Measurements from ENCODE around the gene ZNF687. TPM values are rescaled to one million over a fixed set of nuclear protein-coding genes. Genes with fewer than 3 reads are reported as not detected.

The ZNF687 gene, protein sequence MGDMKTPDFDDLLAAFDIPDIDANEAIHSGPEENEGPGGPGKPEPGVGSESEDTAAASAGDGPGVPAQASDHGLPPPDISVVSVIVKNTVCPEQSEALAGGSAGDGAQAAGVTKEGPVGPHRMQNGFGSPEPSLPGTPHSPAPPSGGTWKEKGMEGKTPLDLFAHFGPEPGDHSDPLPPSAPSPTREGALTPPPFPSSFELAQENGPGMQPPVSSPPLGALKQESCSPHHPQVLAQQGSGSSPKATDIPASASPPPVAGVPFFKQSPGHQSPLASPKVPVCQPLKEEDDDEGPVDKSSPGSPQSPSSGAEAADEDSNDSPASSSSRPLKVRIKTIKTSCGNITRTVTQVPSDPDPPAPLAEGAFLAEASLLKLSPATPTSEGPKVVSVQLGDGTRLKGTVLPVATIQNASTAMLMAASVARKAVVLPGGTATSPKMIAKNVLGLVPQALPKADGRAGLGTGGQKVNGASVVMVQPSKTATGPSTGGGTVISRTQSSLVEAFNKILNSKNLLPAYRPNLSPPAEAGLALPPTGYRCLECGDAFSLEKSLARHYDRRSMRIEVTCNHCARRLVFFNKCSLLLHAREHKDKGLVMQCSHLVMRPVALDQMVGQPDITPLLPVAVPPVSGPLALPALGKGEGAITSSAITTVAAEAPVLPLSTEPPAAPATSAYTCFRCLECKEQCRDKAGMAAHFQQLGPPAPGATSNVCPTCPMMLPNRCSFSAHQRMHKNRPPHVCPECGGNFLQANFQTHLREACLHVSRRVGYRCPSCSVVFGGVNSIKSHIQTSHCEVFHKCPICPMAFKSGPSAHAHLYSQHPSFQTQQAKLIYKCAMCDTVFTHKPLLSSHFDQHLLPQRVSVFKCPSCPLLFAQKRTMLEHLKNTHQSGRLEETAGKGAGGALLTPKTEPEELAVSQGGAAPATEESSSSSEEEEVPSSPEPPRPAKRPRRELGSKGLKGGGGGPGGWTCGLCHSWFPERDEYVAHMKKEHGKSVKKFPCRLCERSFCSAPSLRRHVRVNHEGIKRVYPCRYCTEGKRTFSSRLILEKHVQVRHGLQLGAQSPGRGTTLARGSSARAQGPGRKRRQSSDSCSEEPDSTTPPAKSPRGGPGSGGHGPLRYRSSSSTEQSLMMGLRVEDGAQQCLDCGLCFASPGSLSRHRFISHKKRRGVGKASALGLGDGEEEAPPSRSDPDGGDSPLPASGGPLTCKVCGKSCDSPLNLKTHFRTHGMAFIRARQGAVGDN
- total RNA-seq (2021; fragmentation: NEBNext Ultra II Directional; extraction: Animal tissue kit (Norgen Biotek cat#: 25700)): 10 to 100 TPM; 14.6 to 18.3 (median 15.9) TPM
- long read RNA-seq: 0 reads

DNA sequence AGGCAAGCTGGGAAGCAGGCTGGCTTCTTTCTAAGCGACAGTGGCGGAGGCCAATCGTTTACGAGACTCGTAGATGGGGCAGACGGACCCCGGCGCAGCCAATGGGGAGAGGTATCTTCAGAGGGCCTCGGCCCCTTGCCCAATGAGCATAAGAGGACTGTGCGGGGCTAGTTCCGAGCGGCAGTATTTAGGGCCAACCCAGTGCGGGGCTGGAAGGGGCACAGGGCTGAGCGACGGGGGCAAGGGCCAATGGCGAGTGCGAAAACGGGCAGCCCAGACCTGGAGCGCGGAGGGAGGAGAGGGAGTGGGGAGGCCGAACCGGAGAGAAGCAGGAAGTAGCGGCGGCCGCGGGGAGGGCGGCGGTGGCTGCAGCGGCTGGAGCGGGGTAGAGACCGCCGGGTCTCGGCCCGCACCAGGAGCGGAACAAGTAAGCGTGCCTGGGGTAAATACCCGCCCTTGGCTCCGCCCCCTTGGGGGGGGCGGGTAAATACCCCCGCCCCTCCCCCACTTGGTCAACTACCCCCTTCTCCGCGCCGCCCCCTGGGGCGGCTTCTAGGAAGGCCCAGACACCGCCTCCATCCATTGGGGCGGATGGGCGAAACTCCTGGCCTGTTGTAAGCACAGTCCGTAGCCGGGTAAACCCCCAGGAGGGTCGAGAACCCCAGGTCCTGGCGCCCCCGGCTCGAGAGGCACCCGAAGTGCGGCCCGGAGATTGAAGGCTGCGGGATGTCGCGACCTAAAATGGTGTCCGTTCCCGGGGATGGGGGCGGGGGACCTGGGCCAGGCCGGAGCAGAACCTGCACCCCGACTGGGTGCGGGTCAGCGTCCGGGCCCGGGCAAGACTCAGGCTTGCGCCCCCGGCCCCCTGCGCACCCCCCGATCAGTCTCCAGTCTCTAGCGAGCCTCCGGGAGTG is at the start of gene ZNF687:
TSS of gene ZNF687 (plus strand) at position 331 of the 914 bp plus-strand sequence. CDS start 3,993 bp downstream, outside the sequence.
- peaks cover 8% of the 10 kb centered on the region for H3K27me3 Mint-ChIP-seq (ENCODE audit: insufficient read depth)
- H3K36me3 Mint-ChIP-seq (ENCODE audit: low read depth): no peaks in the 10 kb centered on the region
- H3K9me3 Mint-ChIP-seq: no peaks in the 10 kb centered on the region
- peak within 1 kb of the TSS; percentile 100 for H3K27ac Mint-ChIP-seq
- peak; percentile 100 for DNase-seq
- TF ChIP-seq, protein P1, sequence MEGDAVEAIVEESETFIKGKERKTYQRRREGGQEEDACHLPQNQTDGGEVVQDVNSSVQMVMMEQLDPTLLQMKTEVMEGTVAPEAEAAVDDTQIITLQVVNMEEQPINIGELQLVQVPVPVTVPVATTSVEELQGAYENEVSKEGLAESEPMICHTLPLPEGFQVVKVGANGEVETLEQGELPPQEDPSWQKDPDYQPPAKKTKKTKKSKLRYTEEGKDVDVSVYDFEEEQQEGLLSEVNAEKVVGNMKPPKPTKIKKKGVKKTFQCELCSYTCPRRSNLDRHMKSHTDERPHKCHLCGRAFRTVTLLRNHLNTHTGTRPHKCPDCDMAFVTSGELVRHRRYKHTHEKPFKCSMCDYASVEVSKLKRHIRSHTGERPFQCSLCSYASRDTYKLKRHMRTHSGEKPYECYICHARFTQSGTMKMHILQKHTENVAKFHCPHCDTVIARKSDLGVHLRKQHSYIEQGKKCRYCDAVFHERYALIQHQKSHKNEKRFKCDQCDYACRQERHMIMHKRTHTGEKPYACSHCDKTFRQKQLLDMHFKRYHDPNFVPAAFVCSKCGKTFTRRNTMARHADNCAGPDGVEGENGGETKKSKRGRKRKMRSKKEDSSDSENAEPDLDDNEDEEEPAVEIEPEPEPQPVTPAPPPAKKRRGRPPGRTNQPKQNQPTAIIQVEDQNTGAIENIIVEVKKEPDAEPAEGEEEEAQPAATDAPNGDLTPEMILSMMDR (IDR thresholded peaks at IDR 0.05): no peak
- H3K4me3 Mint-ChIP-seq: peak within 1 kb of the TSS; percentile 98
- H3K4me1 Mint-ChIP-seq (ENCODE audit: low read depth): peaks cover 16% of the 10 kb centered on the region

DNA sequence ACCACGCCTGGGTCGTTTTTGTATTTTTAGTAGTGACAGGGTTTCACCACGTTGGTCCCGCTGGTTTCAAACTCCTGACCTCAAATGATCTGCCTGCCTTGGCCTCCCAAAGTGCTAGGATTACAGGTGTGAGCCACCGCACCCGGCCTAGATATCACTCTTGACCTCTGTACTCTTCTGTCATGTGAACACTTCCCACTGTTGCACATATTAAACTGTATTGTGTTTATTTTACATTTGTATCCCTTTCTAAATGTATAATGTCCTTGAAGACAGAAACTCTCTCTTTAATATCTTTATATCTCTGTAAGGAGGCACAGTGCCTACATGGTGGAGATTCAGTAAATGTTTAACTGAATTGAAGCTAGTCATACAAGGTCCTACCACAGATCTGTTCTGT is 46.9 kb upstream of the ZNF687 start:
- Mint-ChIP-seq H3K9me3 (no peaks in the 10 kb centered on the region), H3K27me3 (ENCODE audit: insufficient read depth) (peaks cover 4% of the 10 kb centered on the region; the same call in 1 of the 2 replicates), H3K4me1 (ENCODE audit: low read depth) (peaks cover 21% of the 10 kb centered on the region), H3K36me3 (ENCODE audit: low read depth) (peaks cover 44% of the 10 kb centered on the region), H3K27ac (peak overlapping the region; percentile 19), H3K4me3 (no peak overlapping the region)
- TF ChIP-seq, protein P1 (IDR thresholded peaks at IDR 0.05): no peak
- no peak for DNase-seq

DNA sequence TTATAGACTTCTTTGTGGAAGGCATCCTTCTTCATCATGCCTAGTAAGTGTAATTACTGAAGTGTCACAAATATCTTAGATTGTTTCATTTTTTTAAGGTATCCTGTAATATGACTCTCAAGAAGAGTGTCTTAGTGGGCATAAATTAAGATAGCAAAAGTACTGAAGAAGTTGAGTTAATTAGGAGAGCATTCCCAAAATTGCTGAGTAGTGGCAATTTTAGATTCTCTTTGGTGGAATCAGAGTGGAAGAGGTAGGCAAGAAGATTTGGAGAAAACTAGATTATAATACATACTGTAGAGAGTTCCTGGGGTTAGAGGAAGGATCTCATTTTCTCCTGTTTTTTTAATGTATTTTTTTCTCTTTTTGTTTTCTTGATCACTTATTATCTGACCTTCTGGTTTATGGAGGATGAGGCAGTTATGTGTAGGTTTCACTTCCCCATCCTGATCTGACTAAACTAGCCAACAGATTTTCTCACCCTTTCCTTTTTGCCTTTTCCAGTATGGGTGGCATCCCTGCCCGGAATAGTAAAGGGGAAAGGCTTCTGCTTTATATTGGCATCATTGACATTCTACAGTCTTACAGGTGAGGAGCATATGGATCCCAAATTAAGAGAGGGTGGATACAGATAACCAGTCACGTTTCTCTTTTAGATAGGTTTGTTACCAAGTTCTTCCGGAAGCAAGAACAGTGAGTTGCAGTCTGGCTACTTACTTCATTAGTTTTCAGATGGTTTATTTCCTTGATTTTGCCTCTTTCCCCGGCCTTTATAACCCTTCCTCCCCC is 44.2 kb upstream of the ZNF687 start:
- Mint-ChIP-seq H3K9me3 (no peaks in the 10 kb centered on the region), H3K36me3 (ENCODE audit: low read depth) (peaks cover 50% of the 10 kb centered on the region), H3K4me3 (peak overlapping the region; percentile 39), H3K4me1 (ENCODE audit: low read depth) (peaks cover 21% of the 10 kb centered on the region), H3K27me3 (ENCODE audit: insufficient read depth) (peaks cover 4% of the 10 kb centered on the region; the same call in 1 of the 2 replicates), H3K27ac (peak overlapping the region; percentile 71)
- TF ChIP-seq, protein P1 (IDR thresholded peaks at IDR 0.05): no peak
- DNase-seq: no peak

DNA sequence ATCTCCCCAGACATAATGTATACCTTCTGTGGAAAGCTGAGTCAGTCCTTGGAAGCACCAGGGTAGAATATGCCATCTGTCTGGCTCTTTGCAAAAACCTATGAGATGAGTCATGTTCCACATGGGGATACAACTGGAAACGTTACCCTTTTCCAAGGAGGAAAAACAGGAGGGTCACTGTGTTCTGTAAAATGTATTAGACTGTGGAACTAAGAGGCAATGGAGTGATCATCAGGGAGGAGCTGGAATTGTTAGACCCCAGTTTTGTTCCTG is 43.7 kb upstream of the ZNF687 start:
- DNase-seq: peak; percentile 85
- H3K27ac Mint-ChIP-seq: peak overlapping the region; percentile 71
- H3K4me1 Mint-ChIP-seq (ENCODE audit: low read depth): peaks cover 21% of the 10 kb centered on the region
- peaks cover 56% of the 10 kb centered on the region for H3K36me3 Mint-ChIP-seq (ENCODE audit: low read depth)
- H3K4me3 Mint-ChIP-seq: peak overlapping the region; percentile 39
- TF ChIP-seq, protein P1 (IDR thresholded peaks at IDR 0.05): no peak
- H3K27me3 Mint-ChIP-seq (ENCODE audit: insufficient read depth): peaks cover 4% of the 10 kb centered on the region
- no peaks in the 10 kb centered on the region for H3K9me3 Mint-ChIP-seq

Data from HFFc6 (cell line).